Measurements from ENCODE around the gene SAMD3. TPM values are rescaled to one million over a fixed set of nuclear protein-coding genes. Genes with fewer than 3 reads are reported as not detected.

Gene SAMD3
- total RNA-seq, 2 donors from 2014 or later, result 41.3 to 44.8 TPM

GRCh38 chr6:130111031-130111430 lies 111.7 kb downstream of the SAMD3 start:
- WGBS, 2 experiments (ENCODE audit: insufficient coverage in 1 of 2, insufficient read length in 1 of 2), result 94 to 100% methylated on average over 1 of the region's 1 CpG
- no peak overlapping the region for H3K4me3 Mint-ChIP-seq
- H3K9me3 ChIP-seq (ENCODE audit: control insufficient read depth, low read length), result no peaks in the 10 kb centered on the region
- H3K36me3 ChIP-seq (ENCODE audit: control insufficient read depth, insufficient read depth, low read length), result no peaks in the 10 kb centered on the region
- no peak overlapping the region for H3K9ac ChIP-seq (ENCODE audit: extremely low read depth, low read length, poor library complexity, severe bottlenecking)
- no peak overlapping the region for H3K27ac ChIP-seq (ENCODE audit: low read depth, low read length)
- no peaks in the 10 kb centered on the region for H3K4me1 Mint-ChIP-seq
- H3K4me3 ChIP-seq (ENCODE audit: low read length), result no peak overlapping the region
- H3K27ac Mint-ChIP-seq, result no peak overlapping the region
- no peaks in the 10 kb centered on the region for H3K4me1 ChIP-seq (ENCODE audit: control insufficient read depth, insufficient read depth, low read length)
- H3K36me3 Mint-ChIP-seq (ENCODE audit: low read depth), result peaks cover 27% of the 10 kb centered on the region
- no peak for DNase-seq
- peaks cover 6% of the 10 kb centered on the region for H3K9me3 Mint-ChIP-seq
- H3K27me3 ChIP-seq (ENCODE audit: control insufficient read depth, insufficient read depth, low read length, poor library complexity, severe bottlenecking), result no peaks in the 10 kb centered on the region
- TF ChIP-seq CTCF (conservative IDR thresholded peaks at IDR 0.05), result no peak
- H3K27me3 Mint-ChIP-seq (ENCODE audit: insufficient read depth), result no peaks in the 10 kb centered on the region

GRCh38 chr6:130107710-130108109 lies 115.0 kb downstream of the SAMD3 start:
- no peak overlapping the region for H3K4me3 ChIP-seq (ENCODE audit: low read length)
- H3K9ac ChIP-seq (ENCODE audit: extremely low read depth, low read length, poor library complexity, severe bottlenecking), result no peak overlapping the region
- Mint-ChIP-seq H3K36me3 (ENCODE audit: low read depth) (peaks cover 26% of the 10 kb centered on the region), H3K4me1 (no peaks in the 10 kb centered on the region), H3K27me3 (ENCODE audit: insufficient read depth) (no peaks in the 10 kb centered on the region), H3K9me3 (peaks cover 6% of the 10 kb centered on the region), H3K27ac (no peak overlapping the region), H3K4me3 (no peak overlapping the region)
- H3K27ac ChIP-seq (ENCODE audit: low read depth, low read length), result no peak overlapping the region
- no peaks in the 10 kb centered on the region for H3K36me3 ChIP-seq (ENCODE audit: control insufficient read depth, insufficient read depth, low read length)
- no peaks in the 10 kb centered on the region for H3K4me1 ChIP-seq (ENCODE audit: control insufficient read depth, insufficient read depth, low read length)
- no peaks in the 10 kb centered on the region for H3K27me3 ChIP-seq (ENCODE audit: control insufficient read depth, insufficient read depth, low read length, poor library complexity, severe bottlenecking)
- TF ChIP-seq CTCF (conservative IDR thresholded peaks at IDR 0.05), result no peak
- DNase-seq, result no peak
- 89% methylated on average over 1 of the region's 1 CpG; no CpG with 5 or more reads in 1 of the 2 experiments for WGBS, 2 experiments (ENCODE audit: insufficient coverage in 1 of 2, insufficient read length in 1 of 2)
- no peaks in the 10 kb centered on the region for H3K9me3 ChIP-seq (ENCODE audit: control insufficient read depth, low read length)

GRCh38 chr6:130105996-130106704 lies 116.6 kb downstream of the SAMD3 start:
- Mint-ChIP-seq H3K27ac (no peak overlapping the region), H3K36me3 (ENCODE audit: low read depth) (peaks cover 41% of the 10 kb centered on the region)

More at GRCh38 chr6:130105996-130106704, 116.6 kb downstream of the SAMD3 start:
- no peak overlapping the region for H3K4me3 ChIP-seq (ENCODE audit: low read length)
- H3K9ac ChIP-seq (ENCODE audit: extremely low read depth, low read length, poor library complexity, severe bottlenecking), result no peak overlapping the region
- H3K36me3 ChIP-seq (ENCODE audit: control insufficient read depth, insufficient read depth, low read length), result no peaks in the 10 kb centered on the region
- no peak for TF ChIP-seq CTCF (conservative IDR thresholded peaks at IDR 0.05)
- no peak overlapping the region for H3K27ac ChIP-seq (ENCODE audit: low read depth, low read length)
- 96% methylated on average over 4 of the region's 4 CpGs; no CpG with 5 or more reads in 1 of the 2 experiments for WGBS, 2 experiments (ENCODE audit: insufficient coverage in 1 of 2, insufficient read length in 1 of 2)
- H3K27me3 ChIP-seq (ENCODE audit: control insufficient read depth, insufficient read depth, low read length, poor library complexity, severe bottlenecking), result no peaks in the 10 kb centered on the region
- H3K9me3 ChIP-seq (ENCODE audit: control insufficient read depth, low read length), result no peaks in the 10 kb centered on the region
- no peak for DNase-seq
- H3K4me1 ChIP-seq (ENCODE audit: control insufficient read depth, insufficient read depth, low read length), result no peaks in the 10 kb centered on the region
- no peak overlapping the region for H3K4me3 Mint-ChIP-seq
- peaks cover 6% of the 10 kb centered on the region for H3K9me3 Mint-ChIP-seq
- H3K27me3 Mint-ChIP-seq (ENCODE audit: insufficient read depth), result no peaks in the 10 kb centered on the region
- H3K4me1 Mint-ChIP-seq, result no peaks in the 10 kb centered on the region

Data from endodermal cell (in vitro differentiated cells).